ENCODE measurements around the gene ITPR3. TPM values are rescaled to one million over a fixed set of nuclear protein-coding genes. Genes with fewer than 3 reads are reported as not detected.

ITPR3 gene
- total RNA-seq, 4 donors from 2014 or later: 105 to 262 (median 124) TPM

DNA sequence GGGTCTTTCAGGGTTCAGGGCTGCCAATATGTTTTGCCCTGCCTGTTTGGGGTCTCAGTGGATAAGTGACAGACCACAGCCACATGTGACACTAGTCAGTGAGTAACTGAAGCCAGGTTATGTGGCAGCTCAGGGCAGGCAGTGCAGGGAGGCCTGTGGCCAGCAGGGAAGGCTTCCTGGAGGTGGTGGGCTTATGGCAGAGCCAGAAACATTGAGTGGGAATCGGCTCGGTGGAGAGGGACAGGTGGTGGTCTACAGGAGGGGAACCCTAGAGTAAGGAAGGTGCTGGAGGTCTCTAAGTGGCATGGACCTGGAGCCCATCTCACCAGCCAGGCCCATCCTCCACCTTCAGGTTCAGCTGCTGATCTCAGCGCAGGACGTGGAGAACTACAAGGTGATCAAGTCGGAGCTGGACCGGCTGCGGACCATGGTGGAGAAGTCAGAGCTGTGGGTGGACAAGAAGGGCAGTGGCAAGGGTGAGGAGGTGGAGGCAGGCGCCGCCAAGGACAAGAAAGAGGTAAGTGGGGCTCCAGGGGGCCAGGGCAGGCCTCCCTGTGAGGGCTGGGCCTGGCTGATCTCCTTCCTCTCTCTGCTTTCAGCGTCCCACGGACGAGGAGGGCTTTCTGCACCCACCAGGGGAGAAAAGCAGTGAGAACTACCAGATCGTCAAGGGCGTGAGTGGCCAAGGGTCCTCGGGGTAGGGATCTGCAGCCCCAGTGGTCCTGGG, 55.5 kb downstream of the ITPR3 start:
- Histone ChIP-seq H3K36me3 (peaks cover 0 to 17% (median 7%) of the 10 kb centered on the region in 4 donors), H3K9me3 (no peaks in the 10 kb centered on the region), H3K4me3 (no peak overlapping the region), H3K27me3 (no peaks in the 10 kb centered on the region), H3K27ac (no peak overlapping the region), H3K4me1 (no peaks in the 10 kb centered on the region)
- WGBS, 2 donors (ENCODE audit: low coverage in 1 of 2): 89% methylated on average over 15 of the region's 15 CpGs; no CpG with 5 or more reads in 1 of the 2 donors
- DNase-seq: no peak
- no peak for TF ChIP-seq EP300 (IDR thresholded peaks at IDR 0.05; ENCODE audit: low read depth)
- intact Hi-C loops (cut with DNase I; ENCODE audit: low total_unique reads): no loop called here
- in situ Hi-C loops (cut with MboI; ENCODE audit: low pct_ligation_motif_present in 1 of 4, low pct_unique_long_range_greater_than_20kb in 1 of 4, low sequenced_read_pairs in 3 of 4): no loop called here

DNA sequence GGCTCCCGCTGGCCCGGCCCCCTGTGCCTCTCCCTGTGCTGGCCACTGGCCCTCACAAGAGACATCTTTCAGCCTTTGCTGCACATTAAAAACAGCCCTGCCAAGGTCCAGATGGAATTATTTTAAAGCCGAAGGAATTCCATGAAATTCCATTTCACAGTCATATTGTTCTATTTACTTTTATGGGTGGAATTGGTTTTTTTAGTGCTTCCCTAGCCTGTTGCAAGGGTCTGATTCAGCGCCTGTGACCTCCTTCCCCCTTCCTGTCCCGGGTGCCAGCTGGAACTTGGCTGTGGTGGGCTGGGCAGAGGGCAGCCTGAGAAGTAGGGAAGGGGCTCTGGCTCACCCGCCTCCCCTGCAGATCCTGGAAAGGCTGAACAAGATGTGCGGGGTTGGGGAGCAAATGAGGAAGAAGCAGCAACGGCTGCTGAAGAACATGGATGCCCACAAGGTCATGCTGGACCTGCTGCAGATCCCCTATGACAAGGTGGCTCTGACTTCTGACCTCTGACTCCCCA, 56.1 kb downstream of the ITPR3 start:
- in situ Hi-C loops (cut with MboI; ENCODE audit: low pct_ligation_motif_present in 1 of 4, low pct_unique_long_range_greater_than_20kb in 1 of 4, low sequenced_read_pairs in 3 of 4): no loop called here
- peaks cover 0 to 15% (median 7%) of the 10 kb centered on the region in 4 donors for H3K36me3 ChIP-seq

DNA sequence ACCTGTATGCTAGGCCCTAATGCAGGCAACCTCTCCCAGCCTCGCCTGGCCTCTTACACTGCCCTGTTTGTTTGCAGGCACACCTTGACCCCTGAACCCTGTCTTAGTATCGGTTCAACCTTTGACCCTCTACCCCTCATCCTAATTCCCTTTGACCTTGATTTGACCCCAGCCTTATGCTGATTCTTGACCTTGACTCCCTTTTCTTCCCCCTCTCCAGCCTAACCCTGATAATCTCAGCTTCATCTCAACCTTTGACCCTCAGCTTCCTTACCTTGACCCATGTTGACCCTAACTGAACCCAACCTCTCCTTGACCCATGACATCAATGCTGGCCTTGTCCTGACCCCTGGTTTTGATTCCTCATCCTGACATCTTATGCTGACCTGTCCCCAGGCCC, 56.6 kb downstream of the ITPR3 start:
- WGBS, 2 donors (ENCODE audit: low coverage in 1 of 2): 90 to 93% methylated on average over 2 of the region's 2 CpGs
- Histone ChIP-seq H3K9me3 (no peaks in the 10 kb centered on the region), H3K36me3 (peaks cover 0 to 15% (median 7%) of the 10 kb centered on the region in 4 donors), H3K27me3 (no peaks in the 10 kb centered on the region), H3K4me3 (no peak overlapping the region), H3K27ac (no peak overlapping the region), H3K4me1 (no peaks in the 10 kb centered on the region)
- TF ChIP-seq, protein P1, sequence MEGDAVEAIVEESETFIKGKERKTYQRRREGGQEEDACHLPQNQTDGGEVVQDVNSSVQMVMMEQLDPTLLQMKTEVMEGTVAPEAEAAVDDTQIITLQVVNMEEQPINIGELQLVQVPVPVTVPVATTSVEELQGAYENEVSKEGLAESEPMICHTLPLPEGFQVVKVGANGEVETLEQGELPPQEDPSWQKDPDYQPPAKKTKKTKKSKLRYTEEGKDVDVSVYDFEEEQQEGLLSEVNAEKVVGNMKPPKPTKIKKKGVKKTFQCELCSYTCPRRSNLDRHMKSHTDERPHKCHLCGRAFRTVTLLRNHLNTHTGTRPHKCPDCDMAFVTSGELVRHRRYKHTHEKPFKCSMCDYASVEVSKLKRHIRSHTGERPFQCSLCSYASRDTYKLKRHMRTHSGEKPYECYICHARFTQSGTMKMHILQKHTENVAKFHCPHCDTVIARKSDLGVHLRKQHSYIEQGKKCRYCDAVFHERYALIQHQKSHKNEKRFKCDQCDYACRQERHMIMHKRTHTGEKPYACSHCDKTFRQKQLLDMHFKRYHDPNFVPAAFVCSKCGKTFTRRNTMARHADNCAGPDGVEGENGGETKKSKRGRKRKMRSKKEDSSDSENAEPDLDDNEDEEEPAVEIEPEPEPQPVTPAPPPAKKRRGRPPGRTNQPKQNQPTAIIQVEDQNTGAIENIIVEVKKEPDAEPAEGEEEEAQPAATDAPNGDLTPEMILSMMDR (IDR thresholded peaks at IDR 0.05): no peak
- TF ChIP-seq POLR2AphosphoS5 (IDR thresholded peaks at IDR 0.05): no peak
- TF ChIP-seq POLR2A (IDR thresholded peaks at IDR 0.05): no peak
- TF ChIP-seq EP300 (IDR thresholded peaks at IDR 0.05; ENCODE audit: low read depth): no peak
- DNase-seq: no peak
- in situ Hi-C loops (cut with MboI; ENCODE audit: low pct_ligation_motif_present in 1 of 4, low pct_unique_long_range_greater_than_20kb in 1 of 4, low sequenced_read_pairs in 3 of 4) (no loop called here), intact Hi-C loops (cut with DNase I; ENCODE audit: low total_unique reads) (no loop called here)

More for the DNA sequence above, 56.1 kb downstream of the ITPR3 start:
- Histone ChIP-seq H3K27me3 (no peaks in the 10 kb centered on the region), H3K27ac (no peak overlapping the region), H3K4me3 (no peak overlapping the region), H3K9me3 (no peaks in the 10 kb centered on the region), H3K4me1 (no peaks in the 10 kb centered on the region)
- no peak for DNase-seq
- WGBS, 2 donors (ENCODE audit: low coverage in 1 of 2): 66 to 68% methylated on average over 4 to 8 of the region's 8 CpGs
- intact Hi-C loops (cut with DNase I; ENCODE audit: low total_unique reads): no loop called here
- TF ChIP-seq POLR2A (IDR thresholded peaks at IDR 0.05): no peak
- no peak for TF ChIP-seq EP300 (IDR thresholded peaks at IDR 0.05; ENCODE audit: low read depth)
- TF ChIP-seq POLR2AphosphoS5 (IDR thresholded peaks at IDR 0.05): no peak
- TF ChIP-seq, protein P1 (IDR thresholded peaks at IDR 0.05): no peak

DNA sequence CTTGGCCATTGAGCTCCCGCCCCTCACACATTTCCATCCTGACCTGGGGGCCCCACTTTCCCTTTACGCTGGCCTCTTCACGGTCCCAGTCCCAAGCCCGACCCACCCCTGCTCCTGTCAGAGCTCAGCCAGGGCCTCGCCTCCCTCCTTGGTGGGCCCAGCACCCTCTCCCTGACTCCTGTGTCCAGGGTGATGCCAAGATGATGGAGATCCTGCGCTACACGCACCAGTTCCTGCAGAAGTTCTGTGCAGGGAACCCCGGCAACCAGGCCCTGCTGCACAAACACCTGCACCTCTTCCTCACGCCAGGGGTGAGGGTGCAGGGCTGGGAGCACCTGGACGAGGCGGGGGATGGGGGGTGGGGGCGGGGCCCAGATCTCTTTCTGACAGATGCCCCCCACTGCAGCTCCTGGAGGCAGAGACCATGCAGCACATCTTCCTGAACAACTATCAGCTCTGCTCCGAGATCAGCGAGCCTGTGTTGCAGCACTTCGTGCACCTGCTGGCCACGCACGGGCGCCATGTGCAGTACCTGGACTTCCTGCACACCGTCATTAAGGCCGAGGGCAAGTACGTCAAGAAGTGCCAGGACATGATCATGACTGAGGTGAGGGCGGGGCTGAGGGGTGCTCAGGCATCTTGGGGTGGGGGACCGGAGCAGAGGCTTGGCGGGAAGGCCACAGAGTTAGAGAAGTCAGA, 57.3 kb downstream of the ITPR3 start:
- 91 to 96% methylated on average over 4 to 22 of the region's 24 CpGs for WGBS, 2 donors (ENCODE audit: low coverage in 1 of 2)
- intact Hi-C loops (cut with DNase I; ENCODE audit: low total_unique reads) (no loop called here), in situ Hi-C loops (cut with MboI; ENCODE audit: low pct_ligation_motif_present in 1 of 4, low pct_unique_long_range_greater_than_20kb in 1 of 4, low sequenced_read_pairs in 3 of 4) (no loop called here)
- no peak for TF ChIP-seq EP300 (IDR thresholded peaks at IDR 0.05; ENCODE audit: low read depth)
- TF ChIP-seq POLR2AphosphoS5 (IDR thresholded peaks at IDR 0.05): no peak
- TF ChIP-seq, protein P1 (IDR thresholded peaks at IDR 0.05): no peak
- no peak for TF ChIP-seq POLR2A (IDR thresholded peaks at IDR 0.05)
- peaks cover 0 to 15% (median 7%) of the 10 kb centered on the region in 4 donors for H3K36me3 ChIP-seq
- no peaks in the 10 kb centered on the region for H3K4me1 ChIP-seq
- no peak for DNase-seq
- H3K9me3 ChIP-seq: no peaks in the 10 kb centered on the region
- no peak overlapping the region for H3K27ac ChIP-seq
- no peak overlapping the region for H3K4me3 ChIP-seq
- no peaks in the 10 kb centered on the region for H3K27me3 ChIP-seq

All from transverse colon (tissue), 4 donors.